ENCODE data around the gene MYO1E. TPM values are rescaled to one million over a fixed set of nuclear protein-coding genes. Genes with fewer than 3 reads are reported as not detected.
A peak's percentile ranks its signal among the peaks of the same experiment; 100 is the strongest.

Gene MYO1E
- polyA plus RNA-seq, 4 donors = 146 to 207 (median 185) TPM

GRCh38 chr15:59205839-59206622 is 166.6 kb downstream of the MYO1E start:
- DNase-seq (ENCODE audit: low read depth in 4 of 4, low spot score in 3 of 4) = no peak

GRCh38 chr15:59203657-59204056 is 169.0 kb downstream of the MYO1E start:
- DNase-seq (ENCODE audit: low read depth in 4 of 4, low spot score in 3 of 4) = no peak

GRCh38 chr15:59203008-59203407 is 169.7 kb downstream of the MYO1E start:
- no peak for DNase-seq (ENCODE audit: low read depth in 4 of 4, low spot score in 3 of 4)

- no peak for DNase-seq (ENCODE audit: low read depth in 4 of 4, low spot score in 3 of 4)
Measured at GRCh38 chr15:59200560-59200959, 172.1 kb downstream of the MYO1E start.

- no peak for DNase-seq (ENCODE audit: low read depth in 4 of 4, low spot score in 3 of 4)
Measured at GRCh38 chr15:59199626-59200465, 172.8 kb downstream of the MYO1E start.

GRCh38 chr15:59197454-59197853 is 175.2 kb downstream of the MYO1E start:
- no peak for DNase-seq (ENCODE audit: low read depth in 4 of 4, low spot score in 3 of 4)

- DNase-seq (ENCODE audit: low read depth in 4 of 4, low spot score in 3 of 4) = no peak
Measured at GRCh38 chr15:59196416-59196815, 176.3 kb downstream of the MYO1E start.

- DNase-seq (ENCODE audit: low read depth in 4 of 4, low spot score in 3 of 4) = no peak
Measured at GRCh38 chr15:59194639-59195325, 177.9 kb downstream of the MYO1E start.

GRCh38 chr15:59191855-59192237 is 180.8 kb downstream of the MYO1E start:
- DNase-seq (ENCODE audit: low read depth in 4 of 4, low spot score in 3 of 4) = no peak

GRCh38 chr15:59190291-59190690 is 182.4 kb downstream of the MYO1E start:
- DNase-seq (ENCODE audit: low read depth in 4 of 4, low spot score in 3 of 4) = no peak

GRCh38 chr15:59189241-59189640 is 183.4 kb downstream of the MYO1E start:
- no peak for DNase-seq (ENCODE audit: low read depth in 4 of 4, low spot score in 3 of 4)

- DNase-seq (ENCODE audit: low read depth in 4 of 4, low spot score in 3 of 4) = no peak
Measured at GRCh38 chr15:59186501-59186900, 186.2 kb downstream of the MYO1E start.

GRCh38 chr15:59185725-59186124 is 186.9 kb downstream of the MYO1E start:
- DNase-seq (ENCODE audit: low read depth in 4 of 4, low spot score in 3 of 4) = no peak

GRCh38 chr15:59180945-59181600 is 191.6 kb downstream of the MYO1E start:
- no peak for DNase-seq (ENCODE audit: low read depth in 4 of 4, low spot score in 3 of 4)

- DNase-seq (ENCODE audit: low read depth in 4 of 4, low spot score in 3 of 4) = no peak
Measured at GRCh38 chr15:59179717-59180116, 193.0 kb downstream of the MYO1E start.

GRCh38 chr15:59178151-59178695 is 194.4 kb downstream of the MYO1E start:
- DNase-seq (ENCODE audit: low read depth in 4 of 4, low spot score in 3 of 4) = no peak

- no peak for DNase-seq (ENCODE audit: low read depth in 4 of 4, low spot score in 3 of 4)
Measured at GRCh38 chr15:59177317-59177660, 195.4 kb downstream of the MYO1E start.

- DNase-seq (ENCODE audit: low read depth in 4 of 4, low spot score in 3 of 4) = no peak
Measured at GRCh38 chr15:59176653-59177316, 195.9 kb downstream of the MYO1E start.

GRCh38 chr15:59174835-59175831 is 197.5 kb downstream of the MYO1E start:
- peak in 1 of 4 donors; percentile 31 for DNase-seq (ENCODE audit: low read depth in 4 of 4, low spot score in 3 of 4)
